GM11168 (cell line): Measurements from ENCODE around the gene FIBP.

Experiments used
- in situ Hi-C: fragments of 300-500 bp; cut with MboI; formaldehyde crosslinking; loops from one replicate; pipeline ENCODE4 v1.12.0; 2022; ENCODE audit warnings: low sequenced_read_pairs; ENCODE audit not compliant: unreplicated experiment

Gene FIBP

DNA sequence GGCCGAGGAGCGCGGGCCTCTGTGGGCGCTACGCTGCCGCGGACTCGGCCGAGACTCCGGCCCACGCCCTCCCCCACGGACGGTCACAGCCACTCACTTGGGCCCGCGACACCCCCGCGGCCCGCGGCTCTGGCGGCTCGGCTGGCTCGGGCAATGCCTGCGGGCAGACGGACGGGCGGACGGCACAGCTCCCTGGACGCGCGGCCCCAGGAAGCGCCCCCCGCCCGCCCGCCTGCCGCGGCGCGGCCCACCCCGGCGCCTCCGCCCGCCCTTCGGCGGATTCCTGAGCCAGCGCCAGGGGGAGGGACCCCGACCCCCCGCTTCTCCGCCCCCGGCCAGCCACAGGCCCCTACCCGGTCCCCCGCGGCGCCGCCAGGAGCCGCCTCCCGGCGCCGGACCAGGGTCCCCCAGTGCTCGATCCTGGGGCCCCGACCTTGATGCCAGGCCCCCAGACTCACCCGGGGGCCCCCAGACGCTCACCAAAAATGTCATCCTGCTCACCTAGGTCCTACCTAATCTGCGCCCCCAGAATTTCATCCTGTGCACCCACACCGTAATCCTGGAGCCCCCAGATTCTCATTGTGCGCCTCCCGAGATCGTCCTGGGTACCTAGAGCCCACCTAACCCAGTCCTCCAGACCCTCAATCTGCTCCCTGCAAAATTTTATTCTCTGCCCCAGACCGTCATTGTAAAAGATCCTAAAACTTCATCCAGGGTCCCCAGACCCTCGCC lies 15.5 kb downstream of the FIBP start, which contains the start of gene EFEMP2:
Gene EFEMP2 (minus strand): TSS at position 215 of the 732 bp plus-strand sequence. CDS start 446 bp downstream, outside the sequence.
- in situ Hi-C loops = no loop called here

DNA sequence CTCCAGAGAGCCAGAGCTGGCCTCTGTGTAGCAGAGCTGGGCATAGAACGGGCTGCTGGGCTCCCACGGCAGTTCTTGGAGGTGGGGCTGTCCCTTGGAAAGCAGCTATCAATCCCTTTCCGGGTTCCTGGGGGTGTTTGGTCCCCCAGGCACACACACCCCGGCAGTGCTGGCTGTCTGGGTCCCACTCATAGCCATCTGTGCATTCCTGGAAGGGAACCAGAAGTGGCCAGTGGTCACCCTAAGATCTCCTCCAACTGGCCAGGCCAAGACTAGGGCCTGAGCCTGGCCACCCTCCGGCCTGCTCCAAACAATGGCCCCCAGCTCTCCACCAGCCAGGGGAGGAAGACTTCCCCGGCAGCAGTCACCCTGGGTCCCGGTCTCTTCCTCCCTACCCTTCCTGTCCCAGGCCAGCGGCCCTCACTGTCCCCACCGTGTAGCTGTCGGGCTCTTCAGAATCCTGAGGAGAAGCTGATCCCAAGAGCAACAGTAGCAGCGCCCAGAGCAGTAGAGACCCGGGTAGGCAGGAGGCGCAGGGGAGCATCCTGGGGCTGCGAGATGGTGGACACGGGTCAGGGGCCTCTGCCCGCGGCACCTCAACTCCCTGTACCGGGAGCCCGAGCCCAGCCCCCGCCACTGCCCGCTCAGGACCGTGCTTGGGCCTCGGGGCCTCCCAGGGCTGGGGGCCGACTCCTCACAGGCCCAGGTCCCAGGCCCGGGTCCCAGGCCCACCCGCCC lies 16.3 kb downstream of the FIBP start:
- in situ Hi-C loops = no loop called here

DNA sequence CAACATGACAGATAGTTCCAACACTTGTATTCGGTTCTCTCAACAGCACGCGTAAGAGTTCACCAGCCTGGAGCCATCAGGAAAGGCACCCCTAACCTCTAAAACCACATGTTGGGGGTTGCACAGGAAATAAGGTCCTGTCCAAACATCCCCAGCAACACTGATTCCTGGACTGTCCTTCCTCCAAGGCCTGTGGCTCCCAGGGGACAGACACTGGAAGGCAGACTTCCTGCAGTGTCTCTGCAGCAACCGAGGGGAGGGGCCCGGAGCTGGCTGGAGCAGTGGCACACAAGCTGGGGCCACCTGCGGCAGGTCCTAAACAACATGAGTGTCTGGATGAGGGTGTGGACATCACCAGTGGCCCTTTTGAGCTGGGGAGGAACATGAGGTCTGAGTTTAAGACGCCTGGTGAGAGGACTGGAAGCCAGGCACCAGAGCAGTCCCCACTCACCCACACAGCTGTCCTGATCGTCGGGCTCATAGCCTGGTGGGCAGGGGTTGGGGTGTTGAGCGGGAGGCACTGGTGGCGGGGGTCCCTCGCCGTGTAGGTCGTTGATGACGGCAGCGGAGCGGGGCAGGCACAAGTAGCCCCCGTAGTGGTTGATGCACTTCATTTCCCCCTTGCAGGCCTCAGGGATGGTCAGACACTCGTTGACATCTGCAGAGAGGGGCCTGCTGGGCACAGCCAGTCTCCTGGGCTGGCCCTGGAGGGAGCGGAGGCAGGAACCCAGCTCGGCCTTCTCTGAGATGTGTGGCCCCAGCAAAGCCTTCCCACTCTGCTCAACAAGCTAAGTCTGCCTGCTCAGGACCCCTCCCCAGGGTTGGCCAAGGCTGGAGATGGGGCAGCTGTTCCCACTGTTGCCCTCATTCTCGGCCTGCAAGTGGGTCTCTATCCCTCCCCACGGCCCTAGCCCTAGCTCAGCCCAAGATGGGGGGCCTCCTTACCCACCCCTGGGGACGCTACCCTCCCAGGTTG lies 17.3 kb downstream of the FIBP start:
- in situ Hi-C loops = no loop called here

DNA sequence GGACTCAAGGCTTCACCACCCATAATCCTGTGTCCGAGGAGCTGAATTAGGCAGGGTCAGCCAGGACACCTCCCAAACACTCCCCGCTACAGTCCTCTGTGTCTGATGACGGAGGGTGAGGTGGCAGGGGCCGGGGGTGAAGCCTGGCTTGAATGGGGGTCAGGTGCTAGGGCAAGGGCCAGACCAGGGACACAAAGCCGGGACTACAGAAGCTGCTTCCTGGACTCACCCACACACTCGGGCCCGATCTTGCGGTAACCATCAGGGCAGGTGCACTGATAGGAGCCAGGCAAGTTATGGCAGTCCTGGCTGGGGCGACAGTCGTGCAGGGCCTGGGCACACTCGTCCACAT lies 18.0 kb downstream of the FIBP start:
- in situ Hi-C loops = no loop called here

DNA sequence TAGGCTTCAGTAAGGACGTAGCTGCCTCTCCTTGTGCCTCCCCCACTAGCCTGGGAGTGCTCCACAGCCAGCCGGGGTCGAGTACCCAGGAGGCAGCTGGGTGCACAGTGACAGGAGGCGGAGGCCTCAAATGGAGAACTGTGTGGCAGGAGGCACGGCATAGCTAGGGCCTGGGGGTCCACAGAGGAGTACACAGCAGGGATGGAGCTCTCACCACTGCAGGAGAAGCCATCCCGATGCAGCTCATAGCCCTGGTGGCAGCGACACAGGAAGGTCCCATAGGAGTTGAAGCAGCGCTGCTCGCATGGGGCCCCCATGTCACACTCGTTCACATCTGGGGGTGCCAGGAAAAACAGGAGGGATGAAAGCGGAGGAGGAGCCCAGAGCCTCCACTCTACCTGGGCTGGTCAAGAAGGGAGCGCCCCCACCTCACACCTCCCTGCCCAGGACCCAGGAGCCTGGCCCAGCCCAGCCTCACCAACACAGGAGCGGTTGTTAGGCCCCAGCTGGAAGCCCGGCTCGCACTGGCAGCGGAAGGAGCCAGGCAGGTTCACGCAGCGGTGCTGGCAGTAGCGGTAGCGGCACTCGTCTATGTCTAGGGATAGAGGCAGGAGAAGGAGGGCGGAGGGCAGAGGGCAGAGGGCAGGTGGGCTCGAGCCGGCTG lies 18.5 kb downstream of the FIBP start:
- in situ Hi-C loops = no loop called here

DNA sequence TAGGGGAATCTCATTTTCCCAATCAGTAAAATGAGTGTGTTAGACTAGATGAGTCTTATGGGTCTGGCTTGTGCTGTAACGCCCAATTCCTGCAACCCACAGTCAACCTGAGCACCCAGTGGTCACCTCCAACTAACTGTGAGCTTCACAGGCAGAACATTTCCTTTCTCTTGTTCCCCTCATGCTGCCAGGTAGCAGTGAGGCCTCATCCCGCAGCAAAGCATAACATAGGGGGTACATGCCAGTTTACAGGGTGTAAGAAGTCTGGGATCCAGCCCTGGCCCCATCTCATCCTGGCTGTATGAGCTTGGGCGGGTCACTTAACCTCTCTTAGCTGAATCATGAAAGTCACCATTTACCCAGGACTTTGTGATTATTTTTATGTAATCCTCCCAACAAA lies 19.4 kb downstream of the FIBP start:
- in situ Hi-C loops = no loop called here

DNA sequence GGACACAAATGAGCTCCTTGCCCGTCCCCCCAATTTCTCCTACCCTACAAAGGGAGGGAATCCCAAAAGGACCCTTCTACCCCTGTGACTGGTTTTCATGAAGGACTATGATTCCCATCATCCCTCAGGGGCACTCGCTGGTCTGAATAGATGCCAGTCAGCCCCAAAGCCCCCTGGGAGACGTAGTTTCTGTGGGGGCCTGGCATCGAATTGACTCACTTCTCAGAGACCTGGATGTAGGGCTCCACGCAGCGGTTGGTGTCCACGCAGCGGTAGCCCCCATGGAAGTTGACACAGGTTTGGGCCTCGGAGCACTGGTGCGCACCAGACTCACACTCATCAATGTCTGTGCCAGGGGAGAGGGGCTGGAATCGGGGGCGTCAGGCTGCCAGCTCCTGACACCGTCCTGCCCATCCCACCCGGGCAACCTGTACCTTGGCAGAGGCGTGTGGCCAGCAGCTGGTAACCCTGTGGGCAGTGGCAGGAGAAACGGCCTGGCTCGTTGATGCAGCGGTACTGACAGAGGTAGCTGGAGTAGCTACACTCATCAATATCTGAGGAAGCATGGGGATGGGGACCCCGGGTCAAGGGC lies 20.1 kb downstream of the FIBP start:
- in situ Hi-C loops = no loop called here

DNA sequence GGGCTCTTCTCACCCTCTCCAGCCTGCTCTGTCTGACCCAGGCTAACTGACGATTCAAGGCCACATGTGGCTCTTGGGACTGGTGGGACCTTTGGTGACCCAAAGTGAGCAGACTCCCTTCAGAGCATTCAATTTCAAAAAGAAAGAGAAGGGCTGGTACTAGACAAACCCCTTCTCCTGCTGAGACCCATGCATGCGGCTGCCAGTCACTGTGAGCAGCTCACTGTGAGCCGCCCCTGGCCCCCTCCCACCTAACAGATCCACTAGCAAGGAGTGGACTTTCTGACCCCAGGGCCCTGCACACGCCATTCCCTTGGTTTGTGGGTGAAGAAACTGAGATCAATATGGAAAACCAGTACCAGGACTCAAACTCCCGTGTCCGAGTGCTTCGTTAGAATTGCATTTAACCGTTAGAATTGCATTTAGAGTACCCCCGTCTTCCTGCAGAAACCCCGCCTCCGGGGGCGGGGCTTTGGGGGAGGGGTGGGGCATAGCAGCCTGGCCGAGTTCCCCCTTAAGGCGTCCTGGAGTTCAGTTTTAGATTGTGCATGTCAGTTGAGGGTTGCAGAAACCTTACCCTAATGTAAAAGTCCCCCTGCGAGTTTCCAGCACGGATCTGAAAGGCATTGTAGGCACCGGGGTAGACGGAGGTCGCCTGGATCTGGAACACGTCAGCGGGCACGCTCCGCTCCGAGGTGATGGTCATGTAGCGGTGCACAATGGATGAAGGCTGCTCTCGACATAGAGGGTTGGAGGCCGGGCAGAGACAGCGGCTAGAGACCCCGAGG lies 20.8 kb downstream of the FIBP start:
- in situ Hi-C loops = no loop called here

DNA sequence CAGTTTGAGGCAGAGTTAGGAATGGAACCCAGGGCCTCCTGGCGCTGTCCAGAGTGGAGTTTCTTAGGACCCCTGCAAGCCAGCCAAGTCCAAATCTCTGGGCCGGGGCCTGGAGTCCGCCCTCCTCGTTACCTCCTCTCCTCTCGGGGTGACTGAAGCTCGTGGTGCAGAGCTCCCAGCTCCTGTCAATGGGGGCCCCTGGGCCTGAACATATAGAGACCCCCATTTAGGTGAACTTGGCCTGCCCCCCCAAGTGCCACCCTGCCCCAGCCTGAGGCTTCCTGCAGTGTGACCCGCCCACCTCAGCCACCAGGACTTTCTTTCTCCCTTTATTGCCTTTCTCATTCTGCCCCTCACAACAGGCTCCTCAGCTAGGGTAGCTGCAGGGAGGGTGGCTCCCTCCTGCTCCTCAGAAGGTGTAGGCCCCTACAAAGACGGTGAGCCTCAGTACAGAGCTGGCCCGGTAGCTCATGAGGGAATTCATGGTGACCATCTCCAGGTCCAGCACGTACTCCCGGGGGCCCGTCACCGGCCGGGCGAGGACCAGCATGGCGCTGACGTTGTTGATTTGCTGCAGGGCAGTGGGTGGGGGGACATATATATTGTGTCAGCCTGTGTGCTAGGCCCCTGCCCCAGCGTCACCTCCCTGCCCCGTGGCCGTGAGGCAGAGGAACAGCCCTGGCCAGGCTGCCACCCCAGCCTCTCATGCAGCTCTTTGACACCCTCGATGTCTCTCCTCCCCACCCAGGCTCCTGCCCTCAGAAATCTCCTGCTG lies 21.6 kb downstream of the FIBP start:
- in situ Hi-C loops = no loop called here

DNA sequence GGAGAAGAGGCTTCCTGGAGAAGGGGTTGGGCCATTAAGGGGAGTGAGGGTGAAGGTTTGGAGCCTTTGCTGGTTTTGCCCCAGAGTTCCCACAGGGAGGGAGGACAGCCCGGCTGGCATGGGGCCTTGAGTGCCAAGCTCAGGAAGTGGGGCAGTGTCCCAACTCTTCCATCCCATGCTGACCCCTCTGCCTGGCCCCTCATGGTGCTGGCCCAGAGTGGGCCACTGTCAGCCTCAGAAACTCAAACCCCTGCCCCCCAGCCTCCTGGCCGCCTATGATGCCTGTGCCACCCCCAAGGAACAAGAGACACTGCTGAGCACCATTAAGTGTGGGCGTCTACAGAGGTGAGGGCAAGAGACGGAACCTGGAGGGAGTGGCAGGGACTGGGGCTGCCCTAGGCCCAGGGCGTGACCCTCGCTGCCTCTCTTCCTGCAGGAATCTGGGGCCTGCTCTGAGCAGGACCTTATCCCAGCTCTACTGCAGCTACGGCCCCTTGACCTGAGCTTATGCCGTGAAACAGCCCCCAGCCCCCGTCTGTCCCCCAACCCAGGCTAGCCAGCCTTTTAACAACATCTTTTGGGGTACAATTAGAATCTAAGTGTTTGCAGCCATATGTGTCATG lies 22.6 kb downstream of the FIBP start:
- in situ Hi-C loops = no loop called here

DNA sequence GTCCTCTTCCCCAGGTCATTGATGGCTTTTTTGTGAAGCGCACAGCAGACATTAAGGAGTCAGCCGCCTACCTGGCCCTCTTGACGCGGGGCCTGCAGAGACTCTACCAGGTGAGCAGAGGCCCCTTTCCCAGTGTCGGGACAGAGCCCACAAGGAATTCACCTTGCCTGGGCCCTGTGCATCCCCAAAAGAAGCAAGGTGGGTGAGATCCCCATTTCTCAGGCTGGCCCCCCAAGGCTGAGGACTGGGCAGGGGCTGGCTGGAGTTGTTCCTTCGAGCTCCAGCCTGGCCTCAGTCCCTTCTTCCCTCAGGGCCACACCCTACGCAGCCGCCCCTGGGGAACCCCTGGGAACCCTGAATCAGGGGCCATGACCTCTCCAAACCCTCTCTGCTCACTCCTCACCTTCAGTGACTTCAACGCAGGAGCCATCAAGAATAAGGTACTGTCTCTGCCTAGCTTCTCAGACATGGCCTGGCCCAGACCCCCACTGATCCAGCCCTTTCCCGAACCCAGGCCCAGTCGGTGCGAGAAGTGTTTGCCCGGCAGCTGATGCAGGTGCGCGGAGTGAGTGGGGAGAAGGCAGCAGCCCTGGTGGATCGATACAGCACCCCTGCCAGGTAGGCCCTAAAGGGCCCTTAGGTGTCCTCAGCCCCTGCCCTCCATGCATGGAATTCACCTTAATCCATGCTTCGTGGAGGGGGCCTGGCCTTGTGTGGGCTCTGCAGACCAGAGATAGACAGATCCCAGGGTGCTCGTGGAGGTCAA lies 23.4 kb downstream of the FIBP start:
- in situ Hi-C loops = no loop called here

DNA sequence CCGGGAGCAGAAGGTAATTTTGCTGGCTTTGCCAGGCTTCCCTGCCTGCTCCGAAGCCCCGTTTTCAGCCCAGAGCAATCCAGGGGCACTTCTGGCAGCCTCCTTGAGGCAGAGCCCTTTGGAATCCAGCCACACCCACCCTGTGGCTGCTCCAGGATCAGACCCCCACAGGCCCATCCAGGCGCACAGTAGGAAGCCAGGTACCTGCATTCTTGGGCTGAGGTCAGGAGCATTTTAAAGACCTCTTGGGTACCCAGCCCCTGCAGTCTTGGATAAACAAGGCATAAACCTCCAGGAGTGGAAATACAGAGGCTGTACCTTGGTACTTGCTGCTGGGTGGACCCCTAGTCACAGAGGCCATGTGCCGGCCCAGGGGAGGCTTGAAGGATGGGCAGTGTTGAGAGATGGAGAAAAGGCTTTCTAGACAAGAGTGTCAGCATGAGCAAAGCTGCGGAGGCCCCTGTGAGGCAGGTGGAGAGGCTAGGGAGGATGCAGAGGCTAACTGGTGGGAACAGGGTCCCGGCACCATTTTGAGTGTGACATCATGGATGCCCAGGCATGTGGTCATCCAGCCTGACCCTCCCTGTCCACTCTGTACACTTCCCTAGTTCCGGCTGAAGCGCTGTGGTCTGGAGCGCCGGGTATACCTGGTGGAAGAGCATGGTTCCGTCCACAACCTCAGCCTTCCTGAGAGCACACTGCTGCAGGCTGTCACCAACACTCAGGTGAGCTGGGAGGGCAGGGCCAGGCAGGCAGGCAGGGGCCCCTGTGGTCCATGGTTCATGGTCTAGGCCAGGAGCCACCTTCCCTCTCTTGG lies 24.2 kb downstream of the FIBP start:
- in situ Hi-C loops = no loop called here

DNA sequence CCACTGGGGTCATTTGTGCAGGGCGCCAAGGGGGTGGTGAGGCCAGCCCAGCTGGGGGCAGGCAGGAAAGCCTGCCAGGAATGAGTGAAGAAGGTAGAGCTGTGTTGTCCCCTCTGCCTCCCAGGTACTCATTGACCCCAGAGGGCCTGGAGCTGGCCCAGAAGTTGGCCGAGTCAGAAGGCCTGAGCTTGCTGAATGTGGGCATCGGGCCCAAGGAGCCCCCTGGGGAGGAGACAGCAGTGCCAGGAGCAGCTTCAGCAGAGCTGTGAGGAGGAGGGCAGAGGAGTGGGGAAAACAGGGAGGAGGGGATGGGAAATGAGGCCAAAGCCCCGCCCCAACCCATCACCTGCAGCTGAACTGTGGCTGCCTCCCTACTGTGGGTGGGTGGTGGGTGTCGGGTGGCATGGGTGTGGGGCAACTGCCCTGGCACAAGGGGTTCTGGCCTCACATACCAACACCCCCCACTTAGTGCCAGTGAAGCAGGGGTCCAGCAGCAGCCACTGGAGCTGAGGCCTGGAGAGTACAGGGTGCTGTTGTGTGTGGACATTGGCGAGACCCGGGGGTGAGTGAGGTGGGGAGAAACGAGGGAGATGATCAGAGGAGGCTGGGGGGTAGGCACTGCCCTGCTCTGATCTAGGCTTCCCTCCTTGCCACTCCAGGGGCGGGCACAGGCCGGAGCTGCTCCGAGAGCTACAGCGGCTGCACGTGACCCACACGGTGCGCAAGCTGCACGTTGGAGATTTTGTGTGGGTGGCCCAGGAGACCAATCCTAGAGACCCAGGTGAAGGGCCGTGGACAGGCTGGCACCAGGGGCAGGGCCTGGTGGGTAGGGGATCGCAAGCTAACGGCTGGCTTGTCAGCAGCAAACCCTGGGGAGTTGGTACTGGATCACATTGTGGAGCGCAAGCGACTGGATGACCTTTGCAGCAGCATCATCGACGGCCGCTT lies 25.1 kb downstream of the FIBP start:
- in situ Hi-C loops = no loop called here

DNA sequence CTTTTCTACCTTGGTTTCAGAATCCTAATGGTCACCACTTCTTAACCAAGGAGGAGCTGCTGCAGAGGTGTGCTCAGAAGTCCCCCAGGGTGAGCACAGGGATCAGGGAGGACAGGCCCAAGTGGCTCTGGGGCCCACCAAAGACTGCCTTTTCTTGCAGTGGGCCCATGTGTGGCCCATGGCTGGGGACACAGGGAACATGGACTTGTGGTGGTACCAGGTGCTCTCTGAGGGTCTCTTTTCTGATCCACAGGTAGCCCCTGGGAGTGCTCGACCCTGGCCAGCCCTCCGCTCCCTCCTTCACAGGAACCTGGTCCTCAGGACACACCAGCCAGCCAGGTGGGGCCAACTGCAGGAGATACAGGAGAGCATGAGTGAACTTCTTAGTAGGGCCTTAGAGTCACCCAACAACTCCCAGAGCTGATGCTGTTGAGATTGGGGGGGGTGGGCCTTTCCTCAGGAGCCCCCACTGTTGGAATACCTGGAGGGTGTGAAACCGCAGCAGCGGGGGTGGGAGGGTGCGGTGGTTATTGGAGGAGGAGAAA lies 26.0 kb downstream of the FIBP start:
- in situ Hi-C loops = no loop called here
